Stimulated activated CD4-positive, alpha-beta T cell treated with anti-CD3 and anti-CD28 coated beads, TNF-alpha, amount 100 ng/mL, for 48 hours (primary cell): ENCODE data around the gene NOBOX.
"Not testable (repeated sequence)": the region's sequence is repeated elsewhere in the genome, so short reads cannot be mapped to it uniquely, and the experiment has no call there.

Source experiments
- DNase-seq, 3 donors: peaks; one replicate each; pipeline ENCODE4 v3.0.0-alpha.2; 2020; ENCODE audit warnings: low read depth in 3 of 3

NOBOX gene

DNA sequence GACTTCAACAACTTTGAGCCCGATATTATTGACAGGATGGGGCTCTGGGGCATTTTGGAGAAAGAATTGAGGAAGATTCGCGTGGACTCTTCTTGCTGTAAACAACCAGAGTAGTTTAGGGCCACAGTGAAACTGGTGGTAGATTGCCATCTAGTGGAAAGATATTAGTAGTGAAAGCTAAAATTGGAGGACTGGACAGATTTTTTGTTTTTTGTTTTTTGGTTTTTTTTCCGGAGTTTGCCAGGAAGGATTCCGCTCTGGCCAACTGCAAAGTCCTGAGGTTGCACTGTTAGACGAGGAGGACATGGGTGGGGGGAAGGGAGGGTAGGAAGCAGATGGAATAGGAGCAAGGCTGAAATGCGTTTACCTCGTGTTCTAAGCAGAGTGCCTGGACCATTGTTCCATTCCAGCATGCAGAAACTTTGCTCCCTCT, 11.7 kb downstream of the NOBOX start:
- DNase-seq = no peak

DNA sequence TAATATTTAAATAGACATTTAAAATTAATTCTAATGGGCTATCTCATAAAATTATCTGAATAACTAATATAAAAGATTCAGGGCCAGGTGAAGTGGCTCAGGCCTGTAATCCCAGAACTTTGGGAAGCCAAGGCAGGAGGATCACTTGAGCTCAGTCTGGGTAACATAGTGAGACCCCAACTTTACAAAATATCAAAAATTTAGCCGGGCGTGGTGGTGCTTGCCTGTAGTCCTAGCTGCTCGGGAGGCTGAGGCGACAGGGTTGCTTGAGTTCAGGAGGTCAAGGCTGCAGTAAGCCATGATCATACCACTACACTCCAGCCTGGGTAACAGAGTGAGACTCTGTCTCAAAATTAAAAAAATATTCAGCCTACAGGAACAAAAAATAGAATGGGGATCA, 12.5 kb downstream of the NOBOX start:
- DNase-seq = no peak

DNA sequence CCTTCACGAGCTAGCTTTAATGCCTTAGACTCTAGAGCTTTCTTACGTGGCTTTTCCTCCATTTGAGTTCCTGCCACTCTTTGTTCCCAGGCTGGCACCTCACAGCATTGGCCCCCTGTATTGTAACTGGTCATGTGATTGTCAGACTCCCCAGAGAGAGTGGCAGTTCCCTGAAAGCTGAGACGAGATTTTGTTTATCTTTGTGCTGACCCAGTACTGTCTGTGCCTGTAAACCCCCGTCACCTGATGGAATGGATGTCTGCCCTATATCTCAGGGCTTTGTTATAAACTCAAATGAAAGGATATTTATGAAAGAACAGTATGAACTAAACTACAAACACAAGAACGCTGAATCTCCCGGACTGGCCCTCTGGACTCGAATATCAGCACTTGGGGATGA, 13.0 kb downstream of the NOBOX start:
- DNase-seq = no peak

DNA sequence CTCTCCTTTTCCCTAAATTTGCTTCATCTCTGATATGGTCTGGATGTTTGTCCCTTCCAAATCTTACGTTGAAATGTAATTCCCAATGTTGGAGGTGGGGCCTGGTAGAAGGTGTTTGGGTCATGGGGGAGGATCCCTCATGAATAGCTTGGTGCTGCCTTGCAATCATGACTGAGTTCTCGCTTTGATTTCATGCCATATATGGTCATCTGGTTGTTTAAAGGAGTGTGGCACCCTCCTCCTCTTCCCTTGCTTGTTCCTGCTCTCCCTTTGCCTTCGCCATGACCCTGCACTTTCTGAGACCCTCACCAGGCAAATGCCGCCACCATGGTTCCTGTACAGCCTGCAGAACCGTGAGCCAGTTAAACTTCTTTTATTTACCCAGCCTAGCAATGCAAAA, 14.5 kb downstream of the NOBOX start:
- DNase-seq = no peak

DNA sequence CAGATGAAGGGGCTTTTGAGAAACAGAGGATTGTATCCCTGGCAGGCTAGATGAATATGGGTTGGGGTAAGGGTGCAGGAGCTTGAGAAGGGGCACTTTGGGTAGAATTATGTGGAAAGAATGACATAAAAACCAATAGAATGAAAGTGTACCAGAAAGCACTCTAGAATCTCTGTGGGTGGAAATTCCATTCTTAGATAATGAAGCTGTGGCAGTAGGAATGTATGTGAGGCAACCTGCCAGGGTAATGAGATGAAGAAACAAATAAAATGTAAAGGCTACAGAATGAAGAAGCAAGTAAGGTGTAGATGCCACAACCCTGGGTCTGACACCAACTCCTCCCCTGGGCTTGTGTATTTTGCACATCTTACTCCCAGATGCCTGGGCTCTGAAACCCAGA, 16.8 kb downstream of the NOBOX start:
- no peak for DNase-seq

DNA sequence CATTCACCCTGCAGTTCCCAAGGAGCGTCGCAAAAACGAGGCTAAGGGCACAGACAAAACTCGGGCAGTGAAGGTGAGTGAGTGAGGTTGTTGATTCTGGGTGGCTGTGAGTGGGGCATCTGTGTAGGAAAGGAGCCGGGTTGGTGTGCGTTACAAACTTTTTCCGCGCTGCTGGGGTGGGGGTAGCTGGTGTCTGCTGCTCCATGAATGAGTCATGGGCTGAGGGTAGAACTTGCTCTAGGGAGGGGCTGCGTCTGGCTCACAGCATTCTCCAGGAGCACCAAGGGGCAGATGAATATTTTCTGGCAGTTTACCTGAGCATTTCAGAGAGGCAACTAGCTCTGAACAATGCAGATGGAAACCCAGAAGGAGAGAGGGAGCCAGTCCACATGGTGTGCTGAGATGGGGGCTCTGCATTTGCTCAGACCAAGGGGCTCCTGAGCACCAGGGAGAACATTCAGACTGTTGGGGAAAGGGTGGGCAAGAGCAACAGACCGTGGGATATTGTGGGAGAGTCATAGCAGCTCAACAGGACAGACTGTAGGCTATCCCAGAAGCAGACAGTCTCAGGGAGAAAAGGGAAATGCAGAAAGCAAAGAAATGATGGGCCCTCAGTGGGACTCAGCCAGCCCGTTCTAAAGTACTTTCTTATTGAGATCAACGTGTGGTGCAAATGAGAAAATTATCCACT, 18.8 kb downstream of the NOBOX start:
- DNase-seq = peak; percentile 21 to 39 (median 23)

DNA sequence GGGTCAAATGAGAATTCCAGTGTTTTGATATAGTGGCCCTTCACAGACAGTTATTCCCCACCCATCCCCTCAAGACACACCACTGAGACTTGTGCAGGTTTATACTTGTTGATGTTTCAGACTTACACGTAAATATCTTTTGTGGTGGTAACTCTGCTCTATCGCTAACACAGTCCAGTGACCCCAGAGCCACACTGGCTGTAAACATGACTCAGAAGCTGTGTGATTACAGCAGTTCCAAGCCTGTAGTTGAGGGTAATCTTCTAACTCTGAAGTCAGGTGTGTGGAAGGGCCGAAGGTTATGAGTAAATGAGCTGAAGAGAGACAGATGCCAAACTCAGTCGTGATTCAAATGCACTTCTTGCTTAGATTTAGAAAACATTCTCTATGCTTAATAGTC, 19.4 kb downstream of the NOBOX start:
- DNase-seq = no peak

DNA sequence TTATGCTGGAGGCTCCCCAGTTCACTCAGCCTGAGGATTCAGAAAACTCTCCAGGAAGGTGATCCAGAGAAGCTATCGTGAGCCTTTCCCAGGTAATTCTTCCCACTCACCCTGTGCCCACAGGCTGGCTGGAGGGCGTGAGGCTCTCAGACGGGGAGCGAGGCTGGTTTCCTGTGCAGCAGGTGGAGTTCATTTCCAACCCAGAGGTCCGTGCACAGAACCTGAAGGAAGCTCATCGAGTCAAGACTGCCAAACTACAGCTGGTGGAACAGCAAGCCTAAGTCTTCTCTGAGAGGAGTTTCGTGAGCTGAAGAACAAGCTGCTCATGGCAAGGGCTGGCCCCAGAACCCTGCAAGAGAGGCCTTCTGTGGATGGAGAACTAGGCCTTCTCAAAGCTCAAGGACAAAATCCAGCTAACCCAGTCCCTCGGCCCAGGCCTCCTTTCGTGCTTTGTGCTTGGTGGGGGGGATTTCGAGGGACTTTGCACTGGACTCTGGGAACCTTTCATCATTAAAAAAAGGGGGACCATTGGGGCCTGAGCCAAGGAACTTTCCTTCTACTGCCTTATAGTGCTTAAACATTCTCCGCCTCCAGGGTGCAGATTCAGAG, 23.6 kb downstream of the NOBOX start:
- DNase-seq = no peak

DNA sequence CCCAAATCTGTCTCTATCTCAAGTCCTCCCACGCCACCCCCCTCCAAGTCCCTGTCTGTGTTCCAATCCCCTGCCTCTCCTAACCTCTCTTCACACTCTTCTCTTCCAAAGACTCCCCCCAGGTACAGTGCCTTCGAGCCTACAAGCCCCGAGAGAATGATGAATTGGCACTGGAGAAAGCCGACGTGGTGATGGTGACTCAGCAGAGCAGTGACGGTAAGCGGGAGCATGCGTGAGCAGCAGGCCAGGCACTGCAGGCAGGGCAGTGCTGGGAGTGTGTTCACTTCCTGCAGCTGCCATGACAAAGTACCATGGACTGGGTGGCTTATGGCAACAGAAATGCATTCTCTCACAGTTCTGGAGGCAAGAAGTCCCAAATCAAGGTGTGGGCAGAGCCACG, 24.8 kb downstream of the NOBOX start:
- DNase-seq = no peak

DNA sequence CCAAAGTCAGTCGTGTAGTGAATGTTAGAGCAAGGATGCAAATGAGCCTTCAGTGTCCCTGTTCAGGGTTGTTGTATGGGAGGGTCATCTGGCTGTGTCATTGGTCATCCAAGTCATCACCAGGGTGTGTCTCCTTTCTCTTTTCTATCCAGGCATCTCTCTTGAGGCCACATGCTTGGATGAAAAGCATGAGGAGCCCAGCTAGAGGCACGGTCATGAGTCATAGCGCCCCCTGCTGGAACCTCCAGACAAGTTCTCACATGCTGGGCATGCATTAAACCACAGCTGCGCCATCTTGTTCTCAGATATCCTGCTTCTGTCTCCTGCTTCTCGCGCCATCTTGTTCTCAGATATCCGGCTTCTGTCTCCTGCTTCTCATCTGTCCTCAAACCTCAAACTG, 34.3 kb downstream of the NOBOX start:
- DNase-seq = not testable (repeated sequence)

DNA sequence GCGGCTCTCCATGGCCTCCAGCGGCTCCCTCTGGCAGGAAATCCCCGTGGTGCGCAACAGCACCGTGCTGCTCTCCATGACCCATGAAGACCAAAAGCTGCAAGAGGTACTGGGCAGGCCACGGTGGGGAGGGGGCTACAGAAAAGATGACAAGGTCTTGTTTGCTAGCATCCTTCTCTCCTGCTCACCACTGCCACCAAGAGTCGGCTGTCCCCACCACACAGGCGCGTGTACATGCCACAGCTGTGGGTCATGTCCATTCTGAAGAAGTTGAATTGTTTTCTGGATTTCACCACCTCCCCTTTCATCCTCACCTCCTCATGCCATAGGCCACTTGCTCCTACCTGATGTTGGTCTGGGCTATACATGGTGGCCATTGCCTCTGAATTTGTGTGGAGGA, 36.2 kb downstream of the NOBOX start:
- not testable (repeated sequence) for DNase-seq

DNA sequence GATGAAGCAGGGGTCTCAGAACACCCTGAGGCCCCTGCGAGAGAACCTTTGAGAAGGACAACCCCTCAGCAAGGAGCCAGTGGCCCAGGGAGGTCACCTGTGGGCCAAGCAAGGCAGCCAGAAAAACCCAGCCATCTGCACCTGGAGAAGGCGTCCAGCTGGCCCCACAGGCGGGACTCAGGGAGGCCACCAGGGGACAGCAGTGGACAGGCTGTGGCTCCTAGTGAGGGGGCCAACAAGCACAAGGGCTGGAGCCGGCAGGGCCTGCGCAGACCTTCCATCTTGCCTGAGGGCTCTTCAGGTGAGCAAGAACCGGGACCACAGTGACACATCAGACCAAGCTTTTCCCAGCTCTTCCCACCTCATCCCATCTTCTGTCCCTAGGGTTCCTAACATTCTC, 38.0 kb downstream of the NOBOX start:
- DNase-seq = not testable (repeated sequence)

DNA sequence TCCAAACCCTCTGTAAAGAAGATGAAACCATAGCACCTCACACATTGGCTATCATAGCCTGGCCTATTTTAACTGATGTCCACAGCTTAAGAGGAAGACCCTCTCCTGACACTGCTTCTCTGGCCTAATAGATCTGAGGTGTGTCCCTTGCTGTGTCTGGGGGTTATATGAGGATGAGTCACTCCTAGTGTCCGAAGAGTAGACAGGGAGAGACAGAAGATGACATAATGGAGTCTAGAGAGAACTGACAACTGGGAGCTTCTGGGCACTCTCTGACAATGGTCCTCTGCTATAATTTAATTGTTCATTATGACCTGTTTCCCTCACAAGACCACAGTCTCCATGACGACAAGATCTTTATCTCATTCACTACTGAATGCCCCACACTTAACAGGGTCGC, 41.4 kb downstream of the NOBOX start:
- not testable (repeated sequence) for DNase-seq

DNA sequence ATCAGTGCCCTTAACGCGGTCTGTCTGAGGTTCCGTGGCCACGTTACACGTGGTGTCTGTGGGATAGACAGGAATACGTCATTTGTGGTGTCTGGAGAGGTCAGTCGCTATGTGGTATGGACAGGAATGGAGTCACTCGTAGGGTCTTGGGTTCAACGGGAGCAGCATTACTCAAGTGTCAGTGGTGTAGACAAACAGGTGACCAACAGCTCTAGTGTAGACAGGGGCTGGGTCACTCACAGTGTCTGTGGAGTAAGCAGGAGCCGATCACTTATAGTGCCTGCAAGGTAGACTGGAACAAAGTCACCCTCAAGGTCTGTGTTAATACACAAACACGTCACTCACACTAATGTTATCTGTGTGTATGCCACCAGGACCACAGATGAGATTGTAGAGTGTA, 46.6 kb downstream of the NOBOX start:
- DNase-seq = not testable (repeated sequence)

DNA sequence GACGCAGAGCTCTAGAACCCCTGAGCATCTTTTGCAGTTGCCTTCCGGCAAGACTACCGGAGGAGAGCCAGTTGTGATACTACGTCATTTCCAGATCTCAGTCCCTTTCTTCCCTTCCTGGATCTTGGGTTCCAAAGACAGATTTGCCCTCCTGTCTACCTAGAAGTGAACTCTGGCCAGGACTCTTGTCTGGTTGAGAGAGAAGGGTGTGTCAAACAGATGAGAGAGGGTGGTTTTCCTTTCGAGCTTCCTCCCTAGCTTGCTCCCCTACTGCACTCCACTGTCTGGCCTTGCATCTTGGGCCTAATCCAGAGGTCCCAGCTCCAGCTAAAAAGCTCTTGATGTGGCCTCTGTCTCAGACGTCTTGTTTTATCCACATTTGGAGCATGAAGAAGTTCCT, 47.3 kb downstream of the NOBOX start:
- DNase-seq = not testable (repeated sequence)

DNA sequence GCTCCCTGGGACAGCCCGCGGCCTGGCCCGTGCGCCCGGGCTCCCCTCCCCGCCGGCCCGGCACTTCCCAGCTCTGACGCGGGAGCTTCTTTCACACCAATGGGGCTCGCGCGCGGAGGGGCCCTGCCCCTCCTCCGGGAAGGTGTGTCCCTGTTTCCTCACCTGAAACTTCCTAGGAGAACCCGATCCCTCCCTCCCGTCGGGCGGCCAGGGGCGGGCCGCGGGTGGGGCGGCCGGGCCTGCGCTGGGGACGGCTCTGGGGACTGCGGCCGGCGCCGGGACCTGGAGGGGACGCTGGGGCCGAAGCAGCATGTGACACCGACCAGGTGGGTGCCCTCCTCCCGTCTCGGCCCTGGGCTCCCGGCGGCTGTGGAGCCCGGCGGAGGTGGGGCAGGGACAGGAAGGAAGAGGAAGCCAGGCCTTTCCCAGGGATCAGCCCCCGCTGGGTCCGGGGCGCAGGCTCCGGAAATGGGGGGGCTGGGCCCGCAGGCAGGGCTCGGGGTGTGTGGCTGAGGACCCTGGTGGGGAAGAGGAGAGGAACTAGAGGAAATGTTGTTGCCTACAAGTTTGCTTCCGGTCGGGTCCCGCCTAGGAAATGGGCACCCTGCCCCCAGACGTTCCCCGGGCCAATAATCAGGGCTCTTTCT, 48.2 kb downstream of the NOBOX start, which contains the start of gene ARHGEF5:
TSS of gene ARHGEF5 (plus strand) at position 227 of the 647 bp plus-strand sequence. CDS start 7,268 bp downstream, outside the sequence.
- DNase-seq = not testable (repeated sequence)

DNA sequence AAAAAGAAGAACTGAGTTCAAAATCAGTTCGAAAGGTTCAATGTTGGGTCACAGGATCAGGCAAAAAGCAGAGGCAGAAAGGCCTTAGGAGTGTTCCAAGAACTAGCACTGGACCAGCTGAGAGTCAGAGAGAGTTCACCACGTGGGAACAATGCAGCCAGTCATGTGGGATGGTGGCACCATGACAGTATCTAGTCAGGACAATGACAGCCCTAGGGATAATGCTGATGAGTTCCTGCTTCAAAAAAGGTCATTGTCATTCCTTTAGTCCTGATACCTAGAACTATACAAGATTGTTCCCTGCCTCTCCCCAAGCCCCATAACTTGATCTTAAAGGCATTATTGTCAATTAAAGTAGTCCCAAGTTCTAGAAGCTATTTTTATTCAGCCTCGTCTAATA, 51.8 kb downstream of the NOBOX start:
- DNase-seq = not testable (repeated sequence)

DNA sequence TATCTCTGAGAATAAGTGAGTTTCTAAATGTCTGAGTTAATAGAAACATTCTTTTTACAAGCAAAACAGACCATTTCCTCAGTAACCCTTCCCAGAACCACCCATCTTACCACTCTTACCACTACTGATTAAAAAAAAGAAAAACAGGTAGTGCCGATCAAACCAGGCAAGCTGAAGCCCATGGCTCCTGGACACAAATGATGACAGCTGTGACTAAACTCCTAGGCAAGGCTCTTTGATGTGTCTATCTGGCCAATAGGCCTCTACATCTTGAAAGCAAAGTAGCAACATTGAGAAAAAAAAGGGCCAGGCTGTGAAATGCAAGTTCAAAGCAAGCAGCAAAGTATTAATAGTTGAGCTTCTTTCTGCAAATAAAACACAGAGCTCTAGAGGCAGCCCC, 54.9 kb downstream of the NOBOX start:
- DNase-seq = not testable (repeated sequence)
